HG02623 (cell line): ENCODE measurements around the gene ATF7.
"Not testable (repeated sequence)": the region's sequence is repeated elsewhere in the genome, so short reads cannot be mapped to it uniquely, and the experiment has no call there.

Source experiments
- ATAC-seq: cut with Tn5 transposase; IDR thresholded peaks from one replicate; pipeline ENCODE4 v1.9.1; 2021; ENCODE audit warnings: moderate library complexity; ENCODE audit not compliant: unreplicated experiment

The ATF7 gene

GRCh38 chr12:53567961-53568808 is 58.0 kb downstream of the ATF7 start:
- no peak for ATAC-seq

GRCh38 chr12:53565376-53565775 is 60.8 kb downstream of the ATF7 start:
- ATAC-seq: not testable (repeated sequence)

GRCh38 chr12:53564941-53565340 is 61.2 kb downstream of the ATF7 start:
- no peak for ATAC-seq

- ATAC-seq: no peak
Observed at GRCh38 chr12:53564278-53564677, 61.9 kb downstream of the ATF7 start.

- ATAC-seq: no peak
Observed at GRCh38 chr12:53563452-53564028, 62.6 kb downstream of the ATF7 start.

GRCh38 chr12:53561590-53561953 is 64.6 kb downstream of the ATF7 start:
- no peak for ATAC-seq

GRCh38 chr12:53560912-53561589 is 65.1 kb downstream of the ATF7 start:
- no peak for ATAC-seq

GRCh38 chr12:53560351-53560750 is 65.8 kb downstream of the ATF7 start:
- no peak for ATAC-seq

GRCh38 chr12:53558631-53559030 is 67.6 kb downstream of the ATF7 start:
- no peak for ATAC-seq

GRCh38 chr12:53552361-53553327 is 73.5 kb downstream of the ATF7 start:
- ATAC-seq: no peak

- ATAC-seq: no peak
Observed at GRCh38 chr12:53551889-53552291, 74.3 kb downstream of the ATF7 start.

GRCh38 chr12:53550595-53550994 is 75.6 kb downstream of the ATF7 start:
- ATAC-seq: no peak

GRCh38 chr12:53550131-53550530 is 76.1 kb downstream of the ATF7 start:
- not testable (repeated sequence) for ATAC-seq

- ATAC-seq: not testable (repeated sequence)
Observed at GRCh38 chr12:53548354-53548753, 77.8 kb downstream of the ATF7 start.

- peak; percentile 72 for ATAC-seq
Observed at GRCh38 chr12:53543539-53543938, 82.6 kb downstream of the ATF7 start.

GRCh38 chr12:53539526-53539925 is 86.7 kb downstream of the ATF7 start:
- ATAC-seq: no peak

GRCh38 chr12:53538209-53538689 is 87.9 kb downstream of the ATF7 start:
- no peak for ATAC-seq

GRCh38 chr12:53536962-53537361 is 89.2 kb downstream of the ATF7 start:
- ATAC-seq: no peak

- no peak for ATAC-seq
Observed at GRCh38 chr12:53533471-53533870, 92.7 kb downstream of the ATF7 start.

GRCh38 chr12:53532524-53533445 is 93.4 kb downstream of the ATF7 start:
- ATAC-seq: no peak
